Neural cell (in vitro differentiated cells): ENCODE results near the gene CMBL. TPM values are rescaled to one million over a fixed set of nuclear protein-coding genes. Genes with fewer than 3 reads are reported as not detected.

ENCODE experiments used
- H2AFZ ChIP-seq: fragments of 200-600, 300-800 bp; sonication (generic), shearing (Covaris generic); 2 replicates; pipeline ENCODE4 v1.6.0; 2014; ENCODE audit warnings: low read depth, mild to moderate bottlenecking, antibody characterized with exemption, low read length, moderate library complexity
- H3F3A ChIP-seq: fragments of 200-600 bp; shearing (Covaris generic); 2 replicates; pipeline ENCODE4 v1.6.1; 2016; ENCODE audit warnings: mild to moderate bottlenecking, moderate library complexity, mixed read lengths, antibody characterized with exemption, low read length; ENCODE audit not compliant: insufficient read depth, poor library complexity, severe bottlenecking
- H3K27ac ChIP-seq: fragments of 200-600, 300-800 bp; sonication (generic), shearing (Covaris generic); 2 replicates; pipeline ENCODE4 v1.5.1; 2014; ENCODE audit warnings: mild to moderate bottlenecking, low read length, moderate library complexity
- H3K27me3 ChIP-seq: fragments of 300-800, 200-600 bp; sonication (generic), shearing (Covaris generic); 2 replicates; pipeline ENCODE4 v1.6.0; 2014; ENCODE audit warnings: mild to moderate bottlenecking, low read depth, low read length, moderate library complexity; ENCODE audit not compliant: insufficient read depth
- H3K36me3 ChIP-seq: fragments of 300-800, 200-600 bp; sonication (generic), shearing (Covaris generic); 2 replicates; pipeline ENCODE4 v1.5.1; 2014; ENCODE audit warnings: mild to moderate bottlenecking, antibody characterized with exemption, low read length, moderate library complexity; ENCODE audit not compliant: insufficient read depth
- H3K4me2 ChIP-seq: fragments of 300-800, 200-600 bp; sonication (generic), shearing (Covaris generic); 2 replicates; pipeline ENCODE4 v1.6.0; 2014; ENCODE audit warnings: mild to moderate bottlenecking, low read length
- H3K4me3 ChIP-seq: fragments of 300-800, 200-600 bp; sonication (generic), shearing (Covaris generic); 2 replicates; pipeline ENCODE4 v1.5.1; 2014; ENCODE audit warnings: mild to moderate bottlenecking, low read length, moderate library complexity
- H3K79me2 ChIP-seq: fragments of 200-600 bp; shearing (Covaris generic); replicated peaks from 2 replicates; pipeline ENCODE4 v1.6.0; 2014; ENCODE audit warnings: mild to moderate bottlenecking, low read length, moderate library complexity; ENCODE audit not compliant: insufficient read depth
- H3K9ac ChIP-seq: fragments of 300-800, 200-600 bp; sonication (generic), shearing (Covaris generic); 2 replicates; pipeline ENCODE4 v1.6.1; 2016; ENCODE audit warnings: mild to moderate bottlenecking, low read length, mixed read lengths
- H3K9me2 ChIP-seq: fragments of 200-600 bp; shearing (Covaris generic); 2 replicates; pipeline ENCODE4 v1.6.1; 2016; ENCODE audit warnings: mild to moderate bottlenecking, low read length, mixed read lengths; ENCODE audit not compliant: insufficient read depth
- H3K9me3 ChIP-seq: fragments of 200-600, 300-800 bp; sonication (generic), shearing (Covaris generic); 2 replicates; pipeline ENCODE4 v1.6.1; 2016; ENCODE audit warnings: mild to moderate bottlenecking, mixed run types, low read length, moderate library complexity, mixed read lengths
- H4K20me1 ChIP-seq: fragments of 200-600 bp; shearing (Covaris generic); 2 replicates; pipeline ENCODE4 v1.6.1; 2016; ENCODE audit warnings: mild to moderate bottlenecking, mixed run types; ENCODE audit not compliant: insufficient read depth
- CTCF ChIP-seq: fragments of 450-650 bp; IDR thresholded peaks from 2 replicates; pipeline ENCODE4 v1.5.1; 2014; ENCODE audit warnings: antibody characterized with exemption, mild to moderate bottlenecking, moderate library complexity; ENCODE audit not compliant: poor library complexity, severe bottlenecking
- EP300 ChIP-seq: fragments of 450-650 bp; conservative IDR thresholded peaks from 2 replicates; pipeline ENCODE4 v1.6.1; 2014; ENCODE audit warnings: antibody characterized with exemption, mild to moderate bottlenecking, moderate library complexity; ENCODE audit not compliant: poor library complexity, severe bottlenecking
- EZH2 ChIP-seq: fragments of 200-600, 300-800 bp; shearing (Covaris generic), sonication (generic); IDR thresholded peaks from 2 replicates; pipeline ENCODE4 v1.6.1; 2014; ENCODE audit warnings: antibody characterized with exemption, low read length, borderline replicate concordance, mild to moderate bottlenecking; ENCODE audit not compliant: insufficient read depth, poor library complexity, severe bottlenecking
- MXI1 ChIP-seq: fragments of 450-650 bp; conservative IDR thresholded peaks from 2 replicates; pipeline ENCODE4 v1.6.1; 2014; ENCODE audit warnings: antibody characterized with exemption, mild to moderate bottlenecking; ENCODE audit not compliant: poor library complexity, severe bottlenecking
- POLR2AphosphoS5 ChIP-seq: IDR thresholded peaks from 2 replicates; pipeline ENCODE4 v1.6.1; 2012
- RAD21 ChIP-seq: fragments of 450-650 bp; conservative IDR thresholded peaks from 2 replicates; pipeline ENCODE4 v1.6.1; 2014; ENCODE audit warnings: antibody characterized with exemption, mild to moderate bottlenecking, moderate library complexity
- REST ChIP-seq: IDR thresholded peaks from 2 replicates; pipeline ENCODE4 v1.6.1; 2012; ENCODE audit warnings: borderline replicate concordance
- SMC3 ChIP-seq: fragments of 450-650 bp; conservative IDR thresholded peaks from 2 replicates; pipeline ENCODE4 v1.6.1; 2014; ENCODE audit warnings: antibody characterized with exemption, mild to moderate bottlenecking, moderate library complexity; ENCODE audit not compliant: poor library complexity
- TAF1 ChIP-seq: IDR thresholded peaks from 2 replicates; pipeline ENCODE4 v1.6.1; 2012; ENCODE audit warnings: low read depth
- polyA plus RNA-seq: library from polyadenylated mRNA; depleted of rRNA; stranded (reverse); fragments of >200 nt; gene quantifications from 2 replicates; pipeline ENCODE4 v1.2.3, GENCODE V29; 2014

CMBL gene
- polyA plus RNA-seq, 1 donor from 2014 or later = 0.58 TPM

DNA sequence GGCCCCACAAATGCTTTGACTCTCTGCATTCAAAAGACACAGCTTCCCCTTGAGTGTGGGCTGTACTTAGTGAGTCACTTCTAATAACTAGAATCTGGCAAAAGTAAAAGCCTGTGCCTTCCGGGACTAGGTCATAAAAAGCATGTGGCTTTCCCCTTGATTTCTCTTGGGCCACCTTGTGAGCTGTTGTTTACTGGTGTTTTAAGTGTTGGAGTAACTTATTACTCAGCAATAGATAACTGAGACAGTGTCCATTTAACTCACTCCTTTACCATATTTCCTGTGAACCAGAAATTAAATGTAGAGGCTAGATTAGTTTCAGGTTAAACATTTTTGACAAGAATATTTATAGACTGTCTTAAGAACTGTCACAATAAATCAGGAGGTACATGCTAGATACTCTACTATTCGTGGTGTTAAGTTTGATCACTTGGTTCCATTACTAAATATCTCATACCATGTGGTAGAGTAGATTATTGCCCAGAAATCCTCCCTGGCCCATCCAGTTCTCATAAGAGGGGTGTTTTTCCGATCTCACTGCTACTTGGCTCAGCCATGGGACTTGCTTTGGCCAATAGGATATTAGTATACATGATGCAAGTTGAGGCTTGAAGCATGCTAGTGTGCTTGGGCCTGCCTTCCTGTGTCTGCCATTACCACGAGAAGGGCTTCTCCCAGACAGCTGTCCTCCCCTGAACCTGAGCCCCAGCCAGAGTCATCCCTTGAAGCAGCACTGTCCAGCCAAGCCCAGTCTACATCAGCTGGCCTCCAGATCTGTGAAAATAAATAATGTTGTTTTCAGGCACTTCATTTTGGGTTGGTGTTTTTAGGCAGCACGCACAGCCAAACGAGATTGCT, 10.4 kb upstream of the CMBL start:
- Histone ChIP-seq H3K27me3 (no peaks in the 10 kb centered on the region), H3K9me2 (no peaks in the 10 kb centered on the region), H4K20me1 (no peaks in the 10 kb centered on the region), H3K36me3 (no peaks in the 10 kb centered on the region), H3K9me3 (no peaks in the 10 kb centered on the region), H3K79me2 (no peaks in the 10 kb centered on the region), H3K4me2 (no peak overlapping the region), H3K27ac (no peak overlapping the region), H3K4me3 (no peak overlapping the region), H2AFZ (no peak overlapping the region), H3K9ac (no peak overlapping the region), H3F3A (no peaks in the 10 kb centered on the region)
- no peak for TF ChIP-seq POLR2AphosphoS5
- TF ChIP-seq RAD21 = no peak
- TF ChIP-seq EZH2 = no peak
- no peak for TF ChIP-seq SMC3
- TF ChIP-seq EP300 = no peak
- TF ChIP-seq MXI1 = no peak
- TF ChIP-seq REST = no peak
- no peak for TF ChIP-seq CTCF
- no peak for TF ChIP-seq TAF1

GRCh38 chr5:10315824-10316509, 8.3 kb upstream of the CMBL start:
- Histone ChIP-seq H2AFZ (no peak overlapping the region), H3K9ac (no peak overlapping the region), H3K9me2 (no peaks in the 10 kb centered on the region), H3K4me2 (no peak overlapping the region), H3K79me2 (no peaks in the 10 kb centered on the region), H3K27me3 (no peaks in the 10 kb centered on the region), H3K36me3 (no peaks in the 10 kb centered on the region), H4K20me1 (no peaks in the 10 kb centered on the region), H3K27ac (no peak overlapping the region), H3K9me3 (no peaks in the 10 kb centered on the region), H3F3A (no peaks in the 10 kb centered on the region), H3K4me3 (no peak overlapping the region)
- TF ChIP-seq CTCF = no peak
- no peak for TF ChIP-seq RAD21
- no peak for TF ChIP-seq EZH2
- TF ChIP-seq TAF1 = no peak
